OCI-LY3 (cell line): ENCODE measurements around the gene ZNF778.

ENCODE experiments used
- EZH2phosphoT487 ChIP-seq: fragments of 200-600 bp; shearing (Covaris generic); IDR thresholded peaks from 2 replicates; pipeline ENCODE4 v1.6.1; 2018; ENCODE audit warnings: antibody characterized with exemption, mixed run types, low read depth
- TF ChIP-seq, protein P1 (sequence below): fragments of 200-600, 300-600 bp; sonication (generic); IDR thresholded peaks from 2 replicates; pipeline ENCODE4 v1.5.1; 2014; ENCODE audit warnings: antibody characterized with exemption, low read length, low read depth

DNA sequence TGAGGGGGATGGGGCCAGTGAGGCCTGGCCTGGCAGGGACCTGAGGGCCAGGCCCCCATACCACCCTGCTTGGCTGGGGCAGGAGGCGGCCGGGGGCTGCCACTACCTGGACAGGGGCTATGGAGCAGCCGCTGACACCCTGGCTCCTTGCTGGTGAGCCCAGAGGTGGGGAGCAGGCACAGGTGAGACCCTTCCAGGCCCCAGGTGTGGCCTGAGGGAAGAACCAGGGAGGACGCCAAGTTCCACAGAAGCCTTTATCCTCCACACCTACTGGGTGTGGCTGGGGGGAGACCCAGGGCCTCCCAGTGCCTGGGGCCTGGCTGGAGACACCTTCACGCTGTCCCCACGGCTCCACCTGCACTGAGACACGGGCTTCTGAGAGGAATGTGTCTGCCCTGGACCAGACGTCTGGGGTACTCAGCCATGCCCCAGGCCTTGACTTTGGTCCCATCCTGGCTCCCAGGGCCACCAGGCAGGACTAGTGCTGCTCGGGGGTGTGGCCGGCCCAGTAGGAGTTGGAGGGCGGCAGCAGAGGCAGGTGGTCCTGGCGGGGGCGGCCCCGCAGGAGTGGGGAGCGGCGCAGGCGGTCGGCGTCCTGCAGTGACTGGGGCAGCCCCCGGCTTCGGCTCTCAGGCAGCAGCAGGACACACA, 21.9 kb upstream of the ZNF778 start:
- TF ChIP-seq, protein P1, sequence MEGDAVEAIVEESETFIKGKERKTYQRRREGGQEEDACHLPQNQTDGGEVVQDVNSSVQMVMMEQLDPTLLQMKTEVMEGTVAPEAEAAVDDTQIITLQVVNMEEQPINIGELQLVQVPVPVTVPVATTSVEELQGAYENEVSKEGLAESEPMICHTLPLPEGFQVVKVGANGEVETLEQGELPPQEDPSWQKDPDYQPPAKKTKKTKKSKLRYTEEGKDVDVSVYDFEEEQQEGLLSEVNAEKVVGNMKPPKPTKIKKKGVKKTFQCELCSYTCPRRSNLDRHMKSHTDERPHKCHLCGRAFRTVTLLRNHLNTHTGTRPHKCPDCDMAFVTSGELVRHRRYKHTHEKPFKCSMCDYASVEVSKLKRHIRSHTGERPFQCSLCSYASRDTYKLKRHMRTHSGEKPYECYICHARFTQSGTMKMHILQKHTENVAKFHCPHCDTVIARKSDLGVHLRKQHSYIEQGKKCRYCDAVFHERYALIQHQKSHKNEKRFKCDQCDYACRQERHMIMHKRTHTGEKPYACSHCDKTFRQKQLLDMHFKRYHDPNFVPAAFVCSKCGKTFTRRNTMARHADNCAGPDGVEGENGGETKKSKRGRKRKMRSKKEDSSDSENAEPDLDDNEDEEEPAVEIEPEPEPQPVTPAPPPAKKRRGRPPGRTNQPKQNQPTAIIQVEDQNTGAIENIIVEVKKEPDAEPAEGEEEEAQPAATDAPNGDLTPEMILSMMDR: no peak
- no peak for TF ChIP-seq EZH2phosphoT487
